ENCODE measurements around the gene TMEM147. TPM values are rescaled to one million over a fixed set of nuclear protein-coding genes. Genes with fewer than 3 reads are reported as not detected.
A peak's percentile ranks its signal among the peaks of the same experiment; 100 is the strongest.

The TMEM147 gene
- total RNA-seq, 2 donors from 2014 or later = 59.4 to 67.9 TPM

DNA sequence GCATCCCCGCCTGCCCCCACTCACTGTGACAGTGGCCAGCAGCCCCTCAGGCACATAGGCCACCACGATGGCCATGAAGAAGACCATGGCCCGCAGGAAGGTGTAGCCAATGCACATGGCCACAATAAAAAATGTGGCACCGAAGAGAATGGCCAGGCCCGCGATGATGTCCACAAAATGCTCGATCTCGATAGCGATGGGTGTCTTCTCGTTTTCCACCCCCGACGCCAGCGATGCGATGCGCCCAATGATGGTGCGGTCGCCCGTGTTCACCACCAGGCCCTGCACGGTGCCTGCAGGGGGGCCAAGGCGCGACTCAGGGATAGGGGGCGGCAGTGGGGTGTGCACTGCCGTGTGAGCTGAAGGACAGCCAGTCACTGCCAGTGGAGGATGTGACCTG is 14.4 kb downstream of the TMEM147 start:
- intact Hi-C loops (cut with DNase I) = loop anchor here (10.0 kb wide), 1 partner anchor 155 kb away; the partner anchor contains the start of gene KMT2B
- Histone ChIP-seq H3K9me3 (no peaks in the 10 kb centered on the region), H3K27me3 (no peaks in the 10 kb centered on the region), H3K4me1 (peaks cover 53% of the 10 kb centered on the region), H3K4me3 (no peak overlapping the region), H3K36me3 (replicated peaks in 1 of 2; ENCODE audit: insufficient read depth in 1 of 2, low read depth in 2 of 2) (no peaks in the 10 kb centered on the region), H3K27ac (no peak overlapping the region)
- 91 to 97% methylated on average over 15 to 23 of the region's 23 CpGs for WGBS, 2 donors
- ATAC-seq (no peak), DNase-seq (no peak)
- no peak for TF ChIP-seq POLR2A (IDR thresholded peaks at IDR 0.05)
- TF ChIP-seq, protein P1, sequence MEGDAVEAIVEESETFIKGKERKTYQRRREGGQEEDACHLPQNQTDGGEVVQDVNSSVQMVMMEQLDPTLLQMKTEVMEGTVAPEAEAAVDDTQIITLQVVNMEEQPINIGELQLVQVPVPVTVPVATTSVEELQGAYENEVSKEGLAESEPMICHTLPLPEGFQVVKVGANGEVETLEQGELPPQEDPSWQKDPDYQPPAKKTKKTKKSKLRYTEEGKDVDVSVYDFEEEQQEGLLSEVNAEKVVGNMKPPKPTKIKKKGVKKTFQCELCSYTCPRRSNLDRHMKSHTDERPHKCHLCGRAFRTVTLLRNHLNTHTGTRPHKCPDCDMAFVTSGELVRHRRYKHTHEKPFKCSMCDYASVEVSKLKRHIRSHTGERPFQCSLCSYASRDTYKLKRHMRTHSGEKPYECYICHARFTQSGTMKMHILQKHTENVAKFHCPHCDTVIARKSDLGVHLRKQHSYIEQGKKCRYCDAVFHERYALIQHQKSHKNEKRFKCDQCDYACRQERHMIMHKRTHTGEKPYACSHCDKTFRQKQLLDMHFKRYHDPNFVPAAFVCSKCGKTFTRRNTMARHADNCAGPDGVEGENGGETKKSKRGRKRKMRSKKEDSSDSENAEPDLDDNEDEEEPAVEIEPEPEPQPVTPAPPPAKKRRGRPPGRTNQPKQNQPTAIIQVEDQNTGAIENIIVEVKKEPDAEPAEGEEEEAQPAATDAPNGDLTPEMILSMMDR (IDR thresholded peaks at IDR 0.05) = no peak

DNA sequence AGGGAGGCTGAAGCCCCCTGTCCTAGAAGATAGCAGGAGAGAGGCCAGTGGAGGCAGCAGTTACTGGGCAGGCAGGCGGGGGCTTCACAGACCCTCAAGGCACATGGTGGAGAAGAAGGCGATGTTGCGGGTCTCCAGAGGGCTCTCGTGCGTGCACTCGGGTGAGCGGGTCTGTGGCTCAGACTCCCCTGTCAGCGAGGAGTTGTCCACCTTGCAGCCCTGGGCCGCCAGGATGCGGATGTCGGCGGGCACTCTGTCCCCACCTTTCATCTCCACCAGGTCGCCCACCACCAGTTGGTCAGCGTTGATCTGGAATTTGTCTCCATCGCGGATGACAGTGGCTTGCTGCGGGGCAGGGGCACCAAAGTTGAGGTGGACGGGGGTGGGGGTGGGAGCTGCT is 14.8 kb downstream of the TMEM147 start:
- Histone ChIP-seq H3K27ac (peak overlapping the region in 1 of 4 donors; percentile 42), H3K36me3 (replicated peaks in 1 of 2; ENCODE audit: insufficient read depth in 1 of 2, low read depth in 2 of 2) (no peaks in the 10 kb centered on the region), H3K27me3 (no peaks in the 10 kb centered on the region), H3K4me1 (peaks cover 58% of the 10 kb centered on the region), H3K9me3 (no peaks in the 10 kb centered on the region), H3K4me3 (no peak overlapping the region)
- intact Hi-C loops (cut with DNase I) = no loop called here
- 88 to 90% methylated on average over 17 to 18 of the region's 18 CpGs for WGBS, 2 donors
- ATAC-seq (no peak), DNase-seq (no peak)
- no peak for TF ChIP-seq POLR2A (IDR thresholded peaks at IDR 0.05)
- TF ChIP-seq, protein P1 (IDR thresholded peaks at IDR 0.05) = no peak

DNA sequence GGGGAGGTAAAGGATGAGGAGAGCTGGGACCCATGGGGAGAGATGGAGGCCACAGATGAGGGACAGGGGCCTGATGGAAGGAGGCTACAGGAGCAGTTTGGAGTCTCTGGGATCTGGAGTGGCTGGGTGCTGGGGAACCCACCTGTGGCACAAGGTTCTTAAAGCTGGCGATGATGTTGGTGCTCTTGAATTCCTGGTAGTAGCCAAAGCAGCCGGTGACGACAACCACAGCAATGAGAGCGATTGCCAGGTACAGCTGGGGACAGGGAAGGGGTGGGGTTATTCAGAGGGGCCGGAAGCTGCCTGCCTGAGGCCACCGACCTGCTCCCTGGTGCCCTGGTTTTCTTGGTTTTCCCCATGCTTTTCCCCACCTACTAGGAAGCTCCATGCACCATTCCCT is 15.3 kb downstream of the TMEM147 start:
- TF ChIP-seq, protein P1 (IDR thresholded peaks at IDR 0.05) = no peak
- peak in 2 of 3 donors; percentile 21 to 58 for TF ChIP-seq POLR2A (IDR thresholded peaks at IDR 0.05)
- peak overlapping the region in 3 of 4 donors; percentile 3 to 42 (median 10) for H3K27ac ChIP-seq

DNA sequence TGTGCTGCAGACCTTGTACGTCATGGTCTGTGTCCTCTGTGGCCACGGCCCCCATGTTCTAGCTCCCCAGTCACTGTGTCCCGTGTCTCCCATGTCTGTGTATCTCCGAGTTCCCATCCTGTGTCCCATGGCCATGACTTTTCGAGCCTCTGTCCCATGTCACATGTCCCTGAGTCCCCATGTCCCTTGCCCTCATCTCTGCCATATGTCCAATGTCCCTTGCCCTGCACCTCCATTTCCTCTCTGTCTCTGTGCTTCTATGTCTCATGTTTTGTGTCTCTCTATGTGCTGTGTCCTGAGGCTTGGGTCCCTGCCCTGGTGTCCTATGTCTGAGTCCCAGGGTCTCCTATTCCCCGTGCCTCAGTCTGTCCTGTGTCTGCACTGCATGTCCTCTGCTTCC is 16.0 kb downstream of the TMEM147 start:
- 79 to 91% methylated on average over 6 of the region's 6 CpGs for WGBS, 2 donors
- no peaks in the 10 kb centered on the region for H3K36me3 ChIP-seq (replicated peaks in 1 of 2; ENCODE audit: insufficient read depth in 1 of 2, low read depth in 2 of 2)
- peaks cover 68% of the 10 kb centered on the region for H3K4me1 ChIP-seq
- no peak for DNase-seq
- intact Hi-C loops (cut with DNase I) = no loop called here
- no peaks in the 10 kb centered on the region for H3K27me3 ChIP-seq
- H3K27ac ChIP-seq = peak overlapping the region in 2 of 4 donors; percentile 10 to 42
- H3K9me3 ChIP-seq = no peaks in the 10 kb centered on the region
- ATAC-seq = no peak
- H3K4me3 ChIP-seq = no peak overlapping the region
- TF ChIP-seq, protein P1 (IDR thresholded peaks at IDR 0.05) = no peak
- TF ChIP-seq POLR2A (IDR thresholded peaks at IDR 0.05) = no peak

More for the DNA sequence above, 15.3 kb downstream of the TMEM147 start:
- peaks cover 62% of the 10 kb centered on the region for H3K4me1 ChIP-seq
- H3K4me3 ChIP-seq = no peak overlapping the region
- peak; percentile 45 for ATAC-seq
- intact Hi-C loops (cut with DNase I) = no loop called here
- H3K9me3 ChIP-seq = no peaks in the 10 kb centered on the region
- DNase-seq = peak in 3 of 4 donors; percentile 66 to 82 (median 73)
- WGBS, 2 donors = 34 to 43% methylated on average over 6 of the region's 6 CpGs
- no peaks in the 10 kb centered on the region for H3K36me3 ChIP-seq (replicated peaks in 1 of 2; ENCODE audit: insufficient read depth in 1 of 2, low read depth in 2 of 2)
- H3K27me3 ChIP-seq = no peaks in the 10 kb centered on the region

DNA sequence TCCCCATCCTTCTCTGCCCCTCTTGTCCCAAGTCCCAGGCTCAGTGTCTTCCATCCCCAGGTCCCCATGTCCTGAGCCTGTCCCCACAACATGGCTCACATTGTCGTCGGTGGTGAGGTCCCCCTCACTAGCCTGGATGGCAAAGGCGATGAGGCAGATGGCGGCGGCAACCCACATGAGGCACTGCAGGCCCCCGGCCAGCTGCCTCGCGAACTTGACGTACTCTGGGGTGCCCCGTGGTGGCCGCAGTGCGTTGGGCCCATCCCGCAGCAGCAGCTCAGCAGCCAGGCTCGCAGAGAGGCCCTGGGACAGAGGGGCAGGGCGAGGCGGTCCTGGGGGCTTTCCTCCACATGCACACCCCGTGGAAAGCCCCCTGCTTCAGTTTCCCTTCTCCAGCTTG is 16.9 kb downstream of the TMEM147 start:
- TF ChIP-seq, protein P1 (IDR thresholded peaks at IDR 0.05) = no peak
- no peak for TF ChIP-seq POLR2A (IDR thresholded peaks at IDR 0.05)
- Histone ChIP-seq H3K9me3 (no peaks in the 10 kb centered on the region), H3K4me3 (no peak overlapping the region), H3K36me3 (replicated peaks in 1 of 2; ENCODE audit: insufficient read depth in 1 of 2, low read depth in 2 of 2) (no peaks in the 10 kb centered on the region), H3K4me1 (peaks cover 76% of the 10 kb centered on the region), H3K27me3 (no peaks in the 10 kb centered on the region), H3K27ac (no peak overlapping the region)
- intact Hi-C loops (cut with DNase I) = no loop called here
- ATAC-seq (no peak), DNase-seq (no peak)
- 79 to 86% methylated on average over 8 to 17 of the region's 17 CpGs for WGBS, 2 donors
